Measurements from ENCODE around the gene RNF32.

Gene RNF32

GRCh38 chr7:156703209-156703608 is 62.6 kb downstream of the RNF32 start:
- TF ChIP-seq ZNF8 (CRISPR knock-in tag; IDR thresholded peaks at IDR 0.05) = no peak
- no peak for TF ChIP-seq ZNF565 (CRISPR knock-in tag; conservative IDR thresholded peaks at IDR 0.05; ENCODE audit: low read depth)
- TF ChIP-seq CREB5 (CRISPR knock-in tag; IDR thresholded peaks at IDR 0.05; ENCODE audit: low read depth) = no peak
- no peak for TF ChIP-seq TCF4 (CRISPR knock-in tag; IDR thresholded peaks at IDR 0.05; ENCODE audit: borderline replicate concordance)
- no peak for TF ChIP-seq ZNF70 (CRISPR knock-in tag; IDR thresholded peaks at IDR 0.05)
- TF ChIP-seq TOX (CRISPR knock-in tag; IDR thresholded peaks at IDR 0.05; ENCODE audit: borderline replicate concordance) = no peak
- ATAC-seq = no peak

GRCh38 chr7:156703773-156704482 is 63.4 kb downstream of the RNF32 start:
- no peak for ATAC-seq
- TF ChIP-seq TCF4 (CRISPR knock-in tag; IDR thresholded peaks at IDR 0.05; ENCODE audit: borderline replicate concordance) (no peak), ZNF565 (CRISPR knock-in tag; conservative IDR thresholded peaks at IDR 0.05; ENCODE audit: low read depth) (no peak), ESRRG (CRISPR knock-in tag; IDR thresholded peaks at IDR 0.05) (no peak), TSHZ2 (CRISPR knock-in tag; IDR thresholded peaks at IDR 0.05) (no peak), PPARA (CRISPR knock-in tag; IDR thresholded peaks at IDR 0.05; ENCODE audit: borderline replicate concordance) (no peak), CREB5 (CRISPR knock-in tag; IDR thresholded peaks at IDR 0.05; ENCODE audit: low read depth) (no peak), ISL1 (CRISPR knock-in tag; IDR thresholded peaks at IDR 0.05) (no peak), ZNF8 (CRISPR knock-in tag; IDR thresholded peaks at IDR 0.05) (no peak), RARB (CRISPR knock-in tag; IDR thresholded peaks at IDR 0.05) (no peak), TOX (CRISPR knock-in tag; IDR thresholded peaks at IDR 0.05; ENCODE audit: borderline replicate concordance) (no peak), SNAI2 (CRISPR knock-in tag; IDR thresholded peaks at IDR 0.05) (no peak), ZFP30 (CRISPR knock-in tag; IDR thresholded peaks at IDR 0.05) (no peak), CSDC2 (CRISPR knock-in tag; IDR thresholded peaks at IDR 0.05) (no peak), ZNF70 (CRISPR knock-in tag; IDR thresholded peaks at IDR 0.05) (no peak), GLIS3 (CRISPR knock-in tag; IDR thresholded peaks at IDR 0.05) (no peak), PATZ1 (CRISPR knock-in tag; IDR thresholded peaks at IDR 0.05; ENCODE audit: borderline replicate concordance) (no peak), ARNTL (CRISPR knock-in tag; IDR thresholded peaks at IDR 0.05; ENCODE audit: borderline replicate concordance, low read depth) (no peak), POU6F1 (CRISPR knock-in tag; IDR thresholded peaks at IDR 0.05; ENCODE audit: borderline replicate concordance, low read depth) (no peak), ZC3H10 (CRISPR knock-in tag; IDR thresholded peaks at IDR 0.05) (no peak)

- ATAC-seq = peak; percentile 98
- TF ChIP-seq CREB5 (CRISPR knock-in tag; IDR thresholded peaks at IDR 0.05; ENCODE audit: low read depth) = no peak
- TF ChIP-seq BACH2 (CRISPR knock-in tag; IDR thresholded peaks at IDR 0.05; ENCODE audit: borderline replicate concordance) = no peak
- peak; percentile 91 for TF ChIP-seq ISL1 (CRISPR knock-in tag; IDR thresholded peaks at IDR 0.05)
- no peak for TF ChIP-seq ARNTL (CRISPR knock-in tag; IDR thresholded peaks at IDR 0.05; ENCODE audit: borderline replicate concordance, low read depth)
- no peak for TF ChIP-seq ESRRG (CRISPR knock-in tag; IDR thresholded peaks at IDR 0.05)
- TF ChIP-seq TSHZ2 (CRISPR knock-in tag; IDR thresholded peaks at IDR 0.05) = 0 out of 2 replicates have a peak, but pooled peaks have one; percentile 12
- TF ChIP-seq ZNF70 (CRISPR knock-in tag; IDR thresholded peaks at IDR 0.05) = 0 out of 2 replicates have a peak, but pooled peaks have one; percentile 10
- peak; percentile 80 for TF ChIP-seq TCF4 (CRISPR knock-in tag; IDR thresholded peaks at IDR 0.05; ENCODE audit: borderline replicate concordance)
- TF ChIP-seq ZNF8 (CRISPR knock-in tag; IDR thresholded peaks at IDR 0.05) = no peak
- no peak for TF ChIP-seq GLIS3 (CRISPR knock-in tag; IDR thresholded peaks at IDR 0.05)
- no peak for TF ChIP-seq RARB (CRISPR knock-in tag; IDR thresholded peaks at IDR 0.05)
- no peak for TF ChIP-seq CSDC2 (CRISPR knock-in tag; IDR thresholded peaks at IDR 0.05)
- no peak for TF ChIP-seq ZFP3 (CRISPR knock-in tag; IDR thresholded peaks at IDR 0.05)
These were observed 81.7 kb downstream of the RNF32 start for GRCh38 chr7:156722043-156722826.
